Osteoblast (primary cell): ENCODE results near the gene FBXL5. TPM values are rescaled to one million over a fixed set of nuclear protein-coding genes. Genes with fewer than 3 reads are reported as not detected.

Experiments
- DNase-seq: peaks from one replicate; pipeline ENCODE4 v3.0.0; 2011; ENCODE audit warnings: low spot score, mixed read lengths; ENCODE audit not compliant: insufficient read length; ENCODE audit errors: missing footprints
- H2AFZ ChIP-seq: 2 replicates; pipeline ENCODE4 v1.6.0; 2011; ENCODE audit warnings: mild to moderate bottlenecking, low read length
- H3K27ac ChIP-seq: 2 replicates; pipeline ENCODE4 v1.5.1; 2011; ENCODE audit warnings: mild to moderate bottlenecking, low read depth, low read length, moderate library complexity
- H3K27me3 ChIP-seq: 2 replicates; pipeline ENCODE4 v1.6.0; 2012; ENCODE audit warnings: mild to moderate bottlenecking, control low read depth, inconsistent platforms, low read length, moderate library complexity; ENCODE audit not compliant: insufficient read depth
- H3K36me3 ChIP-seq: 2 replicates; pipeline ENCODE4 v1.5.1; 2011; ENCODE audit warnings: mild to moderate bottlenecking, low read length, control low read depth, moderate library complexity; ENCODE audit not compliant: insufficient read depth
- H3K4me1 ChIP-seq: 2 replicates; pipeline ENCODE4 v1.5.1; 2011; ENCODE audit warnings: mild to moderate bottlenecking, low read length, control low read depth, moderate library complexity; ENCODE audit not compliant: insufficient read depth
- H3K4me2 ChIP-seq: 2 replicates; pipeline ENCODE4 v1.6.0; 2011; ENCODE audit warnings: mild to moderate bottlenecking, low read length; ENCODE audit not compliant: insufficient read depth
- H3K4me3 ChIP-seq: fragments of 200-600 bp; sonication (generic); 3 replicates; pipeline ENCODE4 v1.5.1; 2012; ENCODE audit warnings: mild to moderate bottlenecking, low read length, inconsistent platforms; ENCODE audit not compliant: insufficient read depth
- H3K79me2 ChIP-seq: 2 replicates; pipeline ENCODE4 v1.6.0; 2012; ENCODE audit warnings: mild to moderate bottlenecking, low read length, control low read depth, inconsistent platforms; ENCODE audit not compliant: insufficient read depth
- H3K9me3 ChIP-seq: 2 replicates; pipeline ENCODE4 v1.5.1; 2011; ENCODE audit warnings: low read depth, low read length, control low read depth
- H4K20me1 ChIP-seq: 2 replicates; pipeline ENCODE4 v1.6.0; 2012; ENCODE audit warnings: mild to moderate bottlenecking, low read length, control low read depth; ENCODE audit not compliant: insufficient read depth
- CTCF ChIP-seq: IDR thresholded peaks from 2 replicates; pipeline ENCODE4 v1.5.1; 2011; ENCODE audit warnings: mild to moderate bottlenecking, low read depth, low read length, moderate library complexity; ENCODE audit errors: extremely low read depth
- total RNA-seq: library from RNA; depleted of rRNA; stranded (reverse); fragments of >200 nt; gene quantifications from 2 replicates; pipeline ENCODE4 v1.2.3, GENCODE V29; 2012

The FBXL5 gene
- total RNA-seq, 1 donor = 108 TPM

GRCh38 chr4:15652191-15652590 is 3.0 kb downstream of the FBXL5 start:
- DNase-seq = no peak
- Histone ChIP-seq H3K4me3 (peak overlapping the region; percentile 50), H3K27ac (peak overlapping the region; percentile 40), H4K20me1 (peaks cover 26% of the 10 kb centered on the region), H3K27me3 (no peaks in the 10 kb centered on the region), H3K79me2 (peaks cover 80% of the 10 kb centered on the region), H3K4me1 (peaks cover 44% of the 10 kb centered on the region), H3K4me2 (peak overlapping the region; percentile 94), H2AFZ (no peak overlapping the region), H3K36me3 (no peaks in the 10 kb centered on the region), H3K9me3 (no peaks in the 10 kb centered on the region)
- no peak for TF ChIP-seq CTCF

GRCh38 chr4:15651676-15652075 is 3.5 kb downstream of the FBXL5 start:
- peak overlapping the region; percentile 94 for H3K4me2 ChIP-seq
- no peaks in the 10 kb centered on the region for H3K27me3 ChIP-seq
- H4K20me1 ChIP-seq = peaks cover 27% of the 10 kb centered on the region
- peaks cover 44% of the 10 kb centered on the region for H3K4me1 ChIP-seq
- H3K36me3 ChIP-seq = no peaks in the 10 kb centered on the region
- peaks cover 83% of the 10 kb centered on the region for H3K79me2 ChIP-seq
- H3K27ac ChIP-seq = peak overlapping the region; percentile 40
- DNase-seq = no peak
- peak overlapping the region; percentile 50 for H3K4me3 ChIP-seq
- no peak overlapping the region for H2AFZ ChIP-seq
- H3K9me3 ChIP-seq = no peaks in the 10 kb centered on the region
- TF ChIP-seq CTCF = no peak

GRCh38 chr4:15649914-15650545 is 5.1 kb downstream of the FBXL5 start:
- peak; percentile 77 for TF ChIP-seq CTCF
- Histone ChIP-seq H2AFZ (no peak overlapping the region), H3K36me3 (no peaks in the 10 kb centered on the region), H3K4me1 (peaks cover 34% of the 10 kb centered on the region), H3K4me3 (no peak overlapping the region), H3K27me3 (no peaks in the 10 kb centered on the region), H3K79me2 (peaks cover 98% of the 10 kb centered on the region), H3K4me2 (peak overlapping the region; percentile 49), H3K27ac (peak overlapping the region; percentile 10), H3K9me3 (no peaks in the 10 kb centered on the region), H4K20me1 (peaks cover 33% of the 10 kb centered on the region)
- no peak for DNase-seq

- DNase-seq = no peak
- Histone ChIP-seq H3K4me1 (peaks cover 33% of the 10 kb centered on the region), H3K79me2 (peaks cover 98% of the 10 kb centered on the region), H3K27ac (peak overlapping the region; percentile 15), H3K9me3 (no peaks in the 10 kb centered on the region), H4K20me1 (peaks cover 40% of the 10 kb centered on the region), H3K4me3 (no peak overlapping the region), H3K27me3 (no peaks in the 10 kb centered on the region), H2AFZ (no peak overlapping the region), H3K4me2 (no peak overlapping the region), H3K36me3 (peaks cover 6% of the 10 kb centered on the region)
- no peak for TF ChIP-seq CTCF
These were observed 6.6 kb downstream of the FBXL5 start for GRCh38 chr4:15648600-15648999.
